Measurements from ENCODE around the gene WSCD2. TPM values are rescaled to one million over a fixed set of nuclear protein-coding genes. Genes with fewer than 3 reads are reported as not detected.

The WSCD2 gene
- total RNA-seq, 2 donors from 2014 or later, result 0.15 to 0.74 TPM

- Histone ChIP-seq H3K27me3 (no peaks in the 10 kb centered on the region), H3K9me3 (no peaks in the 10 kb centered on the region), H3K9ac (ENCODE audit: low read depth in 2 of 2, low read length in 2 of 2) (no peak overlapping the region), H3K36me3 (no peaks in the 10 kb centered on the region), H3K4me3 (no peak overlapping the region), H3K4me1 (no peaks in the 10 kb centered on the region), H3K27ac (no peak overlapping the region)
- no peak for DNase-seq
- intact Hi-C loops (cut with DNase I), result no loop called here
- TF ChIP-seq, protein P1, sequence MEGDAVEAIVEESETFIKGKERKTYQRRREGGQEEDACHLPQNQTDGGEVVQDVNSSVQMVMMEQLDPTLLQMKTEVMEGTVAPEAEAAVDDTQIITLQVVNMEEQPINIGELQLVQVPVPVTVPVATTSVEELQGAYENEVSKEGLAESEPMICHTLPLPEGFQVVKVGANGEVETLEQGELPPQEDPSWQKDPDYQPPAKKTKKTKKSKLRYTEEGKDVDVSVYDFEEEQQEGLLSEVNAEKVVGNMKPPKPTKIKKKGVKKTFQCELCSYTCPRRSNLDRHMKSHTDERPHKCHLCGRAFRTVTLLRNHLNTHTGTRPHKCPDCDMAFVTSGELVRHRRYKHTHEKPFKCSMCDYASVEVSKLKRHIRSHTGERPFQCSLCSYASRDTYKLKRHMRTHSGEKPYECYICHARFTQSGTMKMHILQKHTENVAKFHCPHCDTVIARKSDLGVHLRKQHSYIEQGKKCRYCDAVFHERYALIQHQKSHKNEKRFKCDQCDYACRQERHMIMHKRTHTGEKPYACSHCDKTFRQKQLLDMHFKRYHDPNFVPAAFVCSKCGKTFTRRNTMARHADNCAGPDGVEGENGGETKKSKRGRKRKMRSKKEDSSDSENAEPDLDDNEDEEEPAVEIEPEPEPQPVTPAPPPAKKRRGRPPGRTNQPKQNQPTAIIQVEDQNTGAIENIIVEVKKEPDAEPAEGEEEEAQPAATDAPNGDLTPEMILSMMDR (IDR thresholded peaks at IDR 0.05), result no peak
Measured at GRCh38 chr12:108176292-108176691, 47.2 kb downstream of the WSCD2 start.

DNA sequence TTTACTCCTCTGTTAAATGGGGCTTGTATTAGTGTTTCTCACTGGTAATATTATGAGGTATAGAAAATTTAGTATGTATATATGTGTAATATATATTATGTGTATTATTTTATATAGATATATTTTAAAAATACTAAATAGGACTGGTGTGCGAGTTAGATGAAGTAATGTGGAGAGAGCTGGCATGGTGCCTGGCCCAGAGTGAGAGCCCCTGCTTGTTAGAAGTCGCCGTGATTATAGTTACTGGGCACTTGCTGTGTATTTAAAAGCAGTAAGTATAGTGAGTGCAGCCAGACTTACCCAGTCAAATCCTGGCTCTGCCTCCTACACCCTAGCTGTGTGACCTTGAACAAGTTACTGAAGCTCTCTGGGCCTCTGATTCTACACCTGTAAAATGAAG lies 48.0 kb downstream of the WSCD2 start:
- no peak for DNase-seq
- Histone ChIP-seq H3K36me3 (no peaks in the 10 kb centered on the region), H3K27me3 (no peaks in the 10 kb centered on the region), H3K9me3 (no peaks in the 10 kb centered on the region), H3K4me1 (no peaks in the 10 kb centered on the region), H3K4me3 (no peak overlapping the region), H3K9ac (ENCODE audit: low read depth in 2 of 2, low read length in 2 of 2) (no peak overlapping the region), H3K27ac (no peak overlapping the region)
- TF ChIP-seq, protein P1 (IDR thresholded peaks at IDR 0.05), result no peak
- intact Hi-C loops (cut with DNase I), result no loop called here

- TF ChIP-seq, protein P1 (IDR thresholded peaks at IDR 0.05), result no peak
Measured at GRCh38 chr12:108179305-108179704, 50.2 kb downstream of the WSCD2 start.

GRCh38 chr12:108180255-108181094 lies 51.4 kb downstream of the WSCD2 start:
- Histone ChIP-seq H3K27ac (no peak overlapping the region), H3K4me1 (no peaks in the 10 kb centered on the region)
- intact Hi-C loops (cut with DNase I), result no loop called here

More at GRCh38 chr12:108179305-108179704, 50.2 kb downstream of the WSCD2 start:
- H3K27ac ChIP-seq, result no peak overlapping the region
- no peak overlapping the region for H3K4me3 ChIP-seq
- intact Hi-C loops (cut with DNase I), result no loop called here
- H3K36me3 ChIP-seq, result no peaks in the 10 kb centered on the region
- DNase-seq, result no peak
- no peaks in the 10 kb centered on the region for H3K9me3 ChIP-seq
- no peak overlapping the region for H3K9ac ChIP-seq (ENCODE audit: low read depth in 2 of 2, low read length in 2 of 2)
- H3K4me1 ChIP-seq, result no peaks in the 10 kb centered on the region
- no peaks in the 10 kb centered on the region for H3K27me3 ChIP-seq

GRCh38 chr12:108181095-108181454 lies 52.0 kb downstream of the WSCD2 start:
- Histone ChIP-seq H3K4me1 (no peaks in the 10 kb centered on the region), H3K27ac (no peak overlapping the region), H3K9me3 (no peaks in the 10 kb centered on the region), H3K4me3 (no peak overlapping the region), H3K36me3 (no peaks in the 10 kb centered on the region), H3K27me3 (no peaks in the 10 kb centered on the region), H3K9ac (ENCODE audit: low read depth in 2 of 2, low read length in 2 of 2) (no peak overlapping the region)
- TF ChIP-seq, protein P1 (IDR thresholded peaks at IDR 0.05), result no peak
- intact Hi-C loops (cut with DNase I), result no loop called here
- no peak for DNase-seq

More at GRCh38 chr12:108180255-108181094, 51.4 kb downstream of the WSCD2 start:
- no peaks in the 10 kb centered on the region for H3K36me3 ChIP-seq
- H3K27me3 ChIP-seq, result no peaks in the 10 kb centered on the region
- TF ChIP-seq, protein P1 (IDR thresholded peaks at IDR 0.05), result no peak
- DNase-seq, result no peak
- no peaks in the 10 kb centered on the region for H3K9me3 ChIP-seq
- no peak overlapping the region for H3K9ac ChIP-seq (ENCODE audit: low read depth in 2 of 2, low read length in 2 of 2)
- H3K4me3 ChIP-seq, result no peak overlapping the region

Data from colonic mucosa (tissue), 4 donors.